IMR-90 (cell line): Measurements from ENCODE around the gene NRCAM.

Experiments
- BHLHE40 ChIP-seq: fragments of 150-350 bp; IDR thresholded peaks from 2 replicates; pipeline ENCODE4 v1.6.1; 2016; ENCODE audit warnings: mild to moderate bottlenecking, low read depth, low read length
- CHD1 ChIP-seq: IDR thresholded peaks from 2 replicates; pipeline ENCODE4 v1.6.1; 2012; ENCODE audit warnings: low read depth, low read length, improper control_type of control experiment
- CTCF ChIP-seq: conservative IDR thresholded peaks from 2 replicates; pipeline ENCODE4 v1.5.1; 2012; ENCODE audit warnings: mild to moderate bottlenecking, low read depth, low read length, improper control_type of control experiment
- MAZ ChIP-seq: IDR thresholded peaks from 2 replicates; pipeline ENCODE4 v1.6.1; 2012; ENCODE audit warnings: low read depth, mild to moderate bottlenecking, low read length, improper control_type of control experiment, moderate library complexity, borderline replicate concordance
- MXI1 ChIP-seq: IDR thresholded peaks from 2 replicates; pipeline ENCODE4 v1.6.1; 2012; ENCODE audit warnings: low read depth, mild to moderate bottlenecking, low read length, moderate library complexity, borderline replicate concordance
- POLR2A ChIP-seq: IDR thresholded peaks from 2 replicates; pipeline ENCODE4 v1.6.1; 2012; ENCODE audit warnings: mild to moderate bottlenecking, low read depth, low read length
- RAD21 ChIP-seq: IDR thresholded peaks from 2 replicates; pipeline ENCODE4 v1.6.1; 2012; ENCODE audit warnings: low read length, improper control_type of control experiment
- RCOR1 ChIP-seq: IDR thresholded peaks from 2 replicates; pipeline ENCODE4 v1.6.1; 2012; ENCODE audit warnings: mild to moderate bottlenecking, low read length, improper control_type of control experiment; ENCODE audit not compliant: insufficient replicate concordance
- RFX5 ChIP-seq: IDR thresholded peaks from 2 replicates; pipeline ENCODE4 v1.8.0; 2012; ENCODE audit warnings: low read depth, mild to moderate bottlenecking, low read length, moderate library complexity
- SMC3 ChIP-seq: fragments of 150-350 bp; IDR thresholded peaks from 2 replicates; pipeline ENCODE4 v1.6.1; 2016; ENCODE audit warnings: low read depth, mild to moderate bottlenecking, antibody characterized with exemption, low read length, moderate library complexity
- USF2 ChIP-seq: fragments of 150-350 bp; IDR thresholded peaks from 2 replicates; pipeline ENCODE4 v1.6.1; 2017; ENCODE audit warnings: mild to moderate bottlenecking, antibody characterized with exemption, low read length, low read depth

GRCh38 chr7:108104324-108104723, 351.9 kb downstream of the NRCAM start:
- TF ChIP-seq CTCF (no peak), MAZ (no peak), USF2 (no peak), SMC3 (no peak), RFX5 (no peak), POLR2A (no peak), RCOR1 (no peak), CHD1 (no peak), RAD21 (no peak), BHLHE40 (no peak), MXI1 (no peak)
